ENCODE results near the gene ARHGEF7. TPM values are rescaled to one million over a fixed set of nuclear protein-coding genes. Genes with fewer than 3 reads are reported as not detected.

Gene ARHGEF7
- total RNA-seq, 1 donor from 2014 or later, result 95.7 TPM

- ATAC-seq (ENCODE audit: low read depth), result no peak
- Mint-ChIP-seq H3K27me3 (no peaks in the 10 kb centered on the region), H3K4me1 (peaks cover 51% of the 10 kb centered on the region), H3K36me3 (ENCODE audit: low read depth) (peaks cover 55% of the 10 kb centered on the region), H3K9me3 (no peaks in the 10 kb centered on the region), H3K4me3 (no peak overlapping the region), H3K27ac (no peak overlapping the region)
- CTCF ChIA-PET, result interaction anchor here (1.5 to 2.5 kb wide), 3 partner anchors 13 to 143 kb away, joined by 4 to 17 read pairs (median 5); no protein-coding TSS in a partner anchor
- POLR2A ChIA-PET, result no interaction called here
- no peak for DNase-seq
- intact Hi-C loops (cut with micrococcal nuclease), result no loop called here
- TF ChIP-seq, protein P1, sequence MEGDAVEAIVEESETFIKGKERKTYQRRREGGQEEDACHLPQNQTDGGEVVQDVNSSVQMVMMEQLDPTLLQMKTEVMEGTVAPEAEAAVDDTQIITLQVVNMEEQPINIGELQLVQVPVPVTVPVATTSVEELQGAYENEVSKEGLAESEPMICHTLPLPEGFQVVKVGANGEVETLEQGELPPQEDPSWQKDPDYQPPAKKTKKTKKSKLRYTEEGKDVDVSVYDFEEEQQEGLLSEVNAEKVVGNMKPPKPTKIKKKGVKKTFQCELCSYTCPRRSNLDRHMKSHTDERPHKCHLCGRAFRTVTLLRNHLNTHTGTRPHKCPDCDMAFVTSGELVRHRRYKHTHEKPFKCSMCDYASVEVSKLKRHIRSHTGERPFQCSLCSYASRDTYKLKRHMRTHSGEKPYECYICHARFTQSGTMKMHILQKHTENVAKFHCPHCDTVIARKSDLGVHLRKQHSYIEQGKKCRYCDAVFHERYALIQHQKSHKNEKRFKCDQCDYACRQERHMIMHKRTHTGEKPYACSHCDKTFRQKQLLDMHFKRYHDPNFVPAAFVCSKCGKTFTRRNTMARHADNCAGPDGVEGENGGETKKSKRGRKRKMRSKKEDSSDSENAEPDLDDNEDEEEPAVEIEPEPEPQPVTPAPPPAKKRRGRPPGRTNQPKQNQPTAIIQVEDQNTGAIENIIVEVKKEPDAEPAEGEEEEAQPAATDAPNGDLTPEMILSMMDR (IDR thresholded peaks at IDR 0.05), result no peak
These were observed 95.7 kb downstream of the ARHGEF7 start for GRCh38 chr13:111210544-111211469.

DNA sequence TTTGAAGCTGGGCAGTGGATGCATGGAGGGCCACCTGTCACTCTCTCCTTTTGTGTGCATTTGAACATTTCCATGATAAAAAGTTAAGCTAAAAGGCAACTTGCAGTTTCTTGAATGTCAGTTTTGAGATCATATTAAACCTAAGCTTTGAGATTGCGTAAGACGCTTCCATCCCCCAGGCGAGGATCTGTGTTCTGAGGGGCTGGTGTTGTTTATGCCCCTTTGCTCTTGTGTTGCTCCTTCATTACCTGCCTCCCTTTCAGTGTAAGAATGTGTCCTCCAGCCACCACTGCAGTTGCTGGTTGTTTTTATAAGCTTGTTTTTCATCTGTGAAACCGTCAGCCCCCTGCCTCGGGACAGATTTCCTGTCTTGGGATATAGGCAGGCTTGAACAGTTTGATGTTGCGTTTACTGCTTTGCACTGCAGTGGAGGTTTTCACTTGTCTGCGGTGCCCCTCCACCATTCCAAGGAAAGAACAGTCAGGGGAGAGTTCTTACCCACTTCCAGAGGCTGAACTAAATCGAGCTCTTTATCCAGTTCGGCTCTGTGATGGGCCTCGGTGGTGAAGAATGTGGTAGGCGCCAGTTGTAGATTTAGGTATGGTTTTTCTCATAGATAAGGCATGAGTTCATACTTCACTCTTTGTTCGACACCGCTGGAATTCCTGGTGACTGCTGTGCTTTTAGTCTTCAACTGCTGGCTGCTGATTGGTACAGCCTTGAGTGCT lies 96.8 kb downstream of the ARHGEF7 start:
- Mint-ChIP-seq H3K4me3 (no peak overlapping the region), H3K4me1 (peaks cover 49% of the 10 kb centered on the region), H3K27me3 (no peaks in the 10 kb centered on the region), H3K27ac (no peak overlapping the region), H3K9me3 (no peaks in the 10 kb centered on the region), H3K36me3 (ENCODE audit: low read depth) (peaks cover 48% of the 10 kb centered on the region)
- ATAC-seq (ENCODE audit: low read depth) (no peak), DNase-seq (no peak)
- ChIA-PET POLR2A (no interaction called here), CTCF (interaction anchor here (1.5 to 2.5 kb wide), 3 partner anchors 12 to 144 kb away, joined by 4 to 17 read pairs (median 5); no protein-coding TSS in a partner anchor)
- TF ChIP-seq, protein P1 (IDR thresholded peaks at IDR 0.05), result no peak
- intact Hi-C loops (cut with micrococcal nuclease), result no loop called here

DNA sequence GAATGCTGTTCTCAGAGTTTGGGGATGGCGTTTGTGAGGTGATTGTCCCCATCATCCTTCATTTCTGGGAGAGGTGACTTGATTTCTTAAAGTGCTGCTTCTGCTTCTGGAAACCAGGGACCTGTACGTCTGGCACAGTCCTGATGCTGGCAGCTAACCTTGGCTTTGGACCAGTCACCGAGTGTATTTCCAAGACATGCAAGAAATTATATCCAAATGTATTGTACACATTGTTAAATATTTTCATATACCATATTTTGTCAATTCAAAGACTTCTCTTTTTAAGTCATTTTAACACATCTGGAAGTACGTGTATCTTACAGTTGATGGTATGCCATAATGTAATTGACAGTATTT lies 97.4 kb downstream of the ARHGEF7 start:
- intact Hi-C loops (cut with micrococcal nuclease), result no loop called here
- peaks cover 44% of the 10 kb centered on the region for H3K36me3 Mint-ChIP-seq (ENCODE audit: low read depth)
- H3K4me1 Mint-ChIP-seq, result peaks cover 44% of the 10 kb centered on the region
- no peak overlapping the region for H3K4me3 Mint-ChIP-seq
- no peaks in the 10 kb centered on the region for H3K27me3 Mint-ChIP-seq
- ChIA-PET CTCF (interaction anchor here (2.5 to 6.6 kb wide), 2 partner anchors 144 to 145 kb away, joined by 17 to 112 read pairs; no protein-coding TSS in a partner anchor), POLR2A (no interaction called here)
- H3K9me3 Mint-ChIP-seq, result no peaks in the 10 kb centered on the region
- ATAC-seq (ENCODE audit: low read depth) (no peak), DNase-seq (no peak)
- TF ChIP-seq, protein P1 (IDR thresholded peaks at IDR 0.05), result no peak
- no peak overlapping the region for H3K27ac Mint-ChIP-seq

DNA sequence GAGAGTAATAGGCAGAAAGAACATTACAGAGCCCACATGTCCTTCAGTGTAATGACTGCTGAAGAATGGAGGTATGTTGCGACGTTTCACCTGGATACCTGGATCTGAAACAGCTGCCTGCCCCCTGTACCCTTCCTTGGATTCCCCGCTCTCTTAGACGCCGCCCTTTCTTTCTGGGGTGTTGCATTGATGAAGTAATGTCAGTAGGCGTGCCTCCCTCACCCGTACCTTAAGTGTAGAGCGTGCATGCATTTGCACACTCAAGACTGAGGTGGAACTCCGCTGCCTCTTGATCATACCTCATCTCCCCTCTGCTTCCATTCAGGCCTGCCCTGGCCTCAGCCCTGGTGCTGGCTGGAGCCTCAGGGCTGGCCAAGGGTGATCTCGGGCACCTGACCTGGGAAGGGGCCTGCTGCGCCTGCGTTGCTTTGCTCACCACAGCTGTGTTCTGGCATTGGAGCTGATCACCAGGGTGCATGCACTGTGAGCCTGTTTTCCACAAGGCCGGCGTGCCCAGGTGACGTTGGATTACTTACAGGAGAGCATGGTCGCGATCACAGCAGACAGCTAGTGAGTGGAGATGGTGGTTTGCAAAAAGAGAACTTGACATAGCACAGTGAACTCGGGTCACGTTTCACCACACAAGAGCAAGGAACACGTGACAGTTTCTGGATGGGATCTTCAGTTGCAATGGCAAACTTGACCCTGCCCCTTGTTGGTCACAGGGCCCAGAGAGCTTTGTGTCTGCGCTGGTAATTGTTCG lies 99.0 kb downstream of the ARHGEF7 start:
- Mint-ChIP-seq H3K27me3 (no peaks in the 10 kb centered on the region), H3K9me3 (no peaks in the 10 kb centered on the region), H3K4me3 (peak overlapping the region; percentile 21), H3K27ac (peak overlapping the region; percentile 8), H3K36me3 (ENCODE audit: low read depth) (peaks cover 43% of the 10 kb centered on the region), H3K4me1 (peaks cover 43% of the 10 kb centered on the region)
- TF ChIP-seq, protein P1 (IDR thresholded peaks at IDR 0.05), result no peak
- intact Hi-C loops (cut with micrococcal nuclease), result loop anchor here (1.0 to 2.0 kb wide), 2 partner anchors 61 to 99 kb away; partner anchors contain the start of gene ARHGEF7
- peak; percentile 78 for ATAC-seq (ENCODE audit: low read depth)
- ChIA-PET CTCF (interaction anchor here (0.6 to 6.6 kb wide), 6 partner anchors 10 to 299 kb away, joined by 3 to 112 read pairs (median 10); partner anchors contain the start of gene ANKRD10), POLR2A (no interaction called here)
- no peak for DNase-seq

All from activated B cell treated with CpG ODN at 0.5 μM for 24 hours (primary cell).